Neural progenitor cell (in vitro differentiated cells): Measurements from ENCODE around the gene KIF16B. TPM values are rescaled to one million over a fixed set of nuclear protein-coding genes. Genes with fewer than 3 reads are reported as not detected.
"Not testable (repeated sequence)": the region's sequence is repeated elsewhere in the genome, so short reads cannot be mapped to it uniquely, and the experiment has no call there.

ENCODE experiments used
- DNase-seq: peaks from one replicate; pipeline ENCODE4 v3.0.0-alpha.2; 2016; ENCODE audit warnings: low spot score
- H2AFZ ChIP-seq: fragments of 200-600 bp; sonication (generic); replicated peaks from 2 replicates; pipeline ENCODE4 v1.6.1; 2016; ENCODE audit warnings: antibody characterized with exemption
- H3F3A ChIP-seq: fragments of 200-600 bp; sonication (generic); 2 replicates; pipeline ENCODE4 v1.6.1; 2016; ENCODE audit warnings: antibody characterized with exemption, low read depth
- H3K27ac ChIP-seq: fragments of 200-600 bp; sonication (generic); 2 replicates; pipeline ENCODE4 v1.5.1; 2016; ENCODE audit warnings: mild to moderate bottlenecking
- H3K27me3 ChIP-seq: fragments of 200-600 bp; sonication (generic); 2 replicates; pipeline ENCODE4 v1.6.1; 2016; ENCODE audit warnings: mild to moderate bottlenecking, moderate library complexity
- H3K36me3 ChIP-seq: fragments of 200-600 bp; sonication (generic); 2 replicates; pipeline ENCODE4 v1.5.1; 2016
- H3K4me1 ChIP-seq: fragments of 200-600 bp; sonication (generic); 2 replicates; pipeline ENCODE4 v1.6.1; 2016; ENCODE audit warnings: mixed run types
- H3K4me2 ChIP-seq: fragments of 200-600 bp; sonication (generic); 2 replicates; pipeline ENCODE4 v1.6.1; 2016
- H3K4me3 ChIP-seq: fragments of 200-600 bp; sonication (generic); 2 replicates; pipeline ENCODE4 v1.5.1; 2016
- H3K79me2 ChIP-seq: fragments of 200-600 bp; sonication (generic); 2 replicates; pipeline ENCODE4 v1.6.1; 2016; ENCODE audit warnings: low read depth
- H3K9ac ChIP-seq: fragments of 200-600 bp; sonication (generic); 2 replicates; pipeline ENCODE4 v1.6.1; 2016
- H3K9me3 ChIP-seq: fragments of 200-600 bp; sonication (generic); 2 replicates; pipeline ENCODE4 v1.5.1; 2016; ENCODE audit warnings: low read depth
- H4K20me1 ChIP-seq: fragments of 200-600 bp; sonication (generic); 2 replicates; pipeline ENCODE4 v1.6.1; 2016; ENCODE audit warnings: low read depth
- H3K27ac Mint-ChIP-seq: 3 replicates; pipeline ENCODE4 v1.8.0; 2021; ENCODE audit warnings: mixed read lengths
- H3K27me3 Mint-ChIP-seq: 2 replicates; pipeline ENCODE4 v1.8.0; 2022; ENCODE audit warnings: low read depth, mild to moderate bottlenecking, inconsistent platforms, moderate library complexity, mixed read lengths; ENCODE audit not compliant: insufficient read depth
- H3K36me3 Mint-ChIP-seq: 3 replicates; pipeline ENCODE4 v1.8.0; 2021; ENCODE audit warnings: mixed read lengths
- H3K4me1 Mint-ChIP-seq: 3 replicates; pipeline ENCODE4 v1.8.0; 2021; ENCODE audit warnings: mixed read lengths
- H3K4me3 Mint-ChIP-seq: 3 replicates; pipeline ENCODE4 v1.8.0; 2021; ENCODE audit warnings: mild to moderate bottlenecking, moderate library complexity, mixed read lengths
- H3K9me3 Mint-ChIP-seq: 3 replicates; pipeline ENCODE4 v1.8.0; 2020; ENCODE audit warnings: mixed read lengths
- EZH2 ChIP-seq: fragments of 200-600 bp; sonication (generic); IDR thresholded peaks from 2 replicates; pipeline ENCODE4 v1.6.1; 2017; ENCODE audit warnings: antibody characterized with exemption, mild to moderate bottlenecking, moderate library complexity
- EZH2phosphoT487 ChIP-seq: fragments of 200-600 bp; sonication (generic); IDR thresholded peaks from 2 replicates; pipeline ENCODE4 v1.6.1; 2017; ENCODE audit warnings: antibody characterized with exemption
- total RNA-seq: library from RNA; depleted of rRNA; stranded (reverse); fragments of >200 nt; gene quantifications from 2 replicates; pipeline ENCODE4 v1.2.3, GENCODE V29; 2015; ENCODE audit warnings: low replicate concordance
- TF ChIP-seq, protein P1 (sequence below): fragments of 200-600 bp; sonication (generic); IDR thresholded peaks from 2 replicates; pipeline ENCODE4 v1.5.1; 2017; ENCODE audit warnings: antibody characterized with exemption, mild to moderate bottlenecking

KIF16B gene
- total RNA-seq, 1 donor from 2014 or later: 15.5 TPM

DNA sequence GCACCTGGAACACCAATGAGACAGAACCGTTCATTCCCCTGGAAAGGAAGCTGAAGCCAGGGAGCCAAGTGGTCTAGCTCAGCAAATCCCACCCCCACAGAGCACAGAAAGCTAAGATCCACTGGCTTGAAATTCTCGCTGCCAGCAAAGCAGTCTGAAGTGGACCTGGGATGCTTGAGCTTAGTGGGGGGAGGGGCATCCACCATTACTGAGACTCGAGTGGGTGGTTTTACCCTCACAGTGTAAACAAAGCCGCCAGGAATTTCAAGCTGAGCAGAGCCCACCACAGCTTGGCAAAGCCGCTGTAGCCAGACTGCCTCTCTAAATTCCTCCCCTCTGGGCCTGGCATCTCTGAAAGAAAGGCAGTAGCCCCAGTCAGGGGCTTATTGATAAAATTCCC, 53.1 kb downstream of the KIF16B start:
- Histone ChIP-seq H3K4me2 (peak overlapping the region; percentile 31), H3K27me3 (no peaks in the 10 kb centered on the region), H3K9ac (no peak overlapping the region), H3K9me3 (no peaks in the 10 kb centered on the region), H3K4me1 (peaks cover 9% of the 10 kb centered on the region), H3K4me3 (no peak overlapping the region), H3K36me3 (no peaks in the 10 kb centered on the region), H3F3A (no peaks in the 10 kb centered on the region), H4K20me1 (no peaks in the 10 kb centered on the region), H3K79me2 (no peaks in the 10 kb centered on the region), H3K27ac (no peak overlapping the region), H2AFZ (no peak overlapping the region)
- peak; percentile 50 for DNase-seq
- no peak overlapping the region for H3K4me3 Mint-ChIP-seq
- peaks cover 25% of the 10 kb centered on the region for H3K36me3 Mint-ChIP-seq
- no peak overlapping the region for H3K27ac Mint-ChIP-seq
- H3K9me3 Mint-ChIP-seq: peaks cover 17% of the 10 kb centered on the region
- peaks cover 2% of the 10 kb centered on the region for H3K27me3 Mint-ChIP-seq
- H3K4me1 Mint-ChIP-seq: peaks cover 12% of the 10 kb centered on the region
- TF ChIP-seq EZH2: no peak
- TF ChIP-seq, protein P1, sequence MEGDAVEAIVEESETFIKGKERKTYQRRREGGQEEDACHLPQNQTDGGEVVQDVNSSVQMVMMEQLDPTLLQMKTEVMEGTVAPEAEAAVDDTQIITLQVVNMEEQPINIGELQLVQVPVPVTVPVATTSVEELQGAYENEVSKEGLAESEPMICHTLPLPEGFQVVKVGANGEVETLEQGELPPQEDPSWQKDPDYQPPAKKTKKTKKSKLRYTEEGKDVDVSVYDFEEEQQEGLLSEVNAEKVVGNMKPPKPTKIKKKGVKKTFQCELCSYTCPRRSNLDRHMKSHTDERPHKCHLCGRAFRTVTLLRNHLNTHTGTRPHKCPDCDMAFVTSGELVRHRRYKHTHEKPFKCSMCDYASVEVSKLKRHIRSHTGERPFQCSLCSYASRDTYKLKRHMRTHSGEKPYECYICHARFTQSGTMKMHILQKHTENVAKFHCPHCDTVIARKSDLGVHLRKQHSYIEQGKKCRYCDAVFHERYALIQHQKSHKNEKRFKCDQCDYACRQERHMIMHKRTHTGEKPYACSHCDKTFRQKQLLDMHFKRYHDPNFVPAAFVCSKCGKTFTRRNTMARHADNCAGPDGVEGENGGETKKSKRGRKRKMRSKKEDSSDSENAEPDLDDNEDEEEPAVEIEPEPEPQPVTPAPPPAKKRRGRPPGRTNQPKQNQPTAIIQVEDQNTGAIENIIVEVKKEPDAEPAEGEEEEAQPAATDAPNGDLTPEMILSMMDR: no peak
- TF ChIP-seq EZH2phosphoT487: no peak

DNA sequence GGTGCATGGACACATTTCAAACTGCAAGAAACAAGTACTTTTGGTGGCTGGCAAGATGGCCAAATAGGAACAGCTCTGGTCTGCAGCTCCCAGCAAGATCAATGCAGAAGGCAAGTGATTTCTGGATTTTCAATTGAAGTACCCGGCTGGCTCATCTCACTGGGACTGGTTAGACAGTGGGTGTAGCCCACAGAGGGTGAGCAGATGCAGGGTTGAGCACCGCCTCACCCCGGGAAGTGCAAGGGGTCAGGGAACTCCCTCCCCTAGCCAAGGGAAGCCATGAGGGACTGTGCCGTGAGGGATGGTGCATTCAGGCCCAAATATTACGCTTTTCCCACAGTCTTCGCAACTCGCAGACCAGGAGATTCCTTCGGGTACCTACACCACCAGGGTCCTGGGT, 53.6 kb downstream of the KIF16B start:
- not testable (repeated sequence) for H3K4me2 ChIP-seq, H3K9me3 ChIP-seq, H3K27ac ChIP-seq, H3F3A ChIP-seq, H3K4me3 Mint-ChIP-seq, H2AFZ ChIP-seq, H3K27me3 ChIP-seq, H3K4me1 ChIP-seq, DNase-seq, H3K79me2 ChIP-seq, H3K4me3 ChIP-seq, H3K36me3 ChIP-seq, H3K9ac ChIP-seq, H3K27me3 Mint-ChIP-seq, H4K20me1 ChIP-seq
- Mint-ChIP-seq H3K27ac (peak overlapping the region; percentile 29), H3K36me3 (peaks cover 20% of the 10 kb centered on the region), H3K9me3 (peaks cover 14% of the 10 kb centered on the region), H3K4me1 (peaks cover 12% of the 10 kb centered on the region)

DNA sequence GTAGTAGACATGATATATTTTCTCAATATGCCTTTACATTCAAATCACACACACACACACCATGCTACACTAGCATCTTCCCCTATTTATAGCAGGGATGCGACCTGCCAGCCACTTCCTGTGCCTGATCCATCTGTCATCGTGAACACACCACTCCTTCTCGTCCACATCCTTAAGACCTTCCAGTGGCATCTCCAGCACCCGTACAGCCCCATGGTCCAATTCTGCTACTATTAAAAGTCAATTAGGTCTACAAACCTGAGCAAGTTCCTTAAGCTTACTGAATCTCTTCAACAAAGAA, 54.5 kb downstream of the KIF16B start:
- Histone ChIP-seq H3K9ac (no peak overlapping the region), H3K27ac (no peak overlapping the region), H3K4me2 (no peak overlapping the region), H3K9me3 (no peaks in the 10 kb centered on the region), H3K27me3 (no peaks in the 10 kb centered on the region), H4K20me1 (no peaks in the 10 kb centered on the region), H3K4me3 (no peak overlapping the region), H3K4me1 (peaks cover 9% of the 10 kb centered on the region), H3K79me2 (no peaks in the 10 kb centered on the region), H2AFZ (no peak overlapping the region), H3F3A (no peaks in the 10 kb centered on the region), H3K36me3 (no peaks in the 10 kb centered on the region)
- Mint-ChIP-seq H3K27ac (no peak overlapping the region), H3K9me3 (peaks cover 11% of the 10 kb centered on the region), H3K36me3 (peaks cover 13% of the 10 kb centered on the region), H3K27me3 (peaks cover 2% of the 10 kb centered on the region), H3K4me3 (no peak overlapping the region), H3K4me1 (peaks cover 12% of the 10 kb centered on the region)
- TF ChIP-seq EZH2phosphoT487: no peak
- TF ChIP-seq, protein P1: no peak
- TF ChIP-seq EZH2: no peak
- DNase-seq: no peak

DNA sequence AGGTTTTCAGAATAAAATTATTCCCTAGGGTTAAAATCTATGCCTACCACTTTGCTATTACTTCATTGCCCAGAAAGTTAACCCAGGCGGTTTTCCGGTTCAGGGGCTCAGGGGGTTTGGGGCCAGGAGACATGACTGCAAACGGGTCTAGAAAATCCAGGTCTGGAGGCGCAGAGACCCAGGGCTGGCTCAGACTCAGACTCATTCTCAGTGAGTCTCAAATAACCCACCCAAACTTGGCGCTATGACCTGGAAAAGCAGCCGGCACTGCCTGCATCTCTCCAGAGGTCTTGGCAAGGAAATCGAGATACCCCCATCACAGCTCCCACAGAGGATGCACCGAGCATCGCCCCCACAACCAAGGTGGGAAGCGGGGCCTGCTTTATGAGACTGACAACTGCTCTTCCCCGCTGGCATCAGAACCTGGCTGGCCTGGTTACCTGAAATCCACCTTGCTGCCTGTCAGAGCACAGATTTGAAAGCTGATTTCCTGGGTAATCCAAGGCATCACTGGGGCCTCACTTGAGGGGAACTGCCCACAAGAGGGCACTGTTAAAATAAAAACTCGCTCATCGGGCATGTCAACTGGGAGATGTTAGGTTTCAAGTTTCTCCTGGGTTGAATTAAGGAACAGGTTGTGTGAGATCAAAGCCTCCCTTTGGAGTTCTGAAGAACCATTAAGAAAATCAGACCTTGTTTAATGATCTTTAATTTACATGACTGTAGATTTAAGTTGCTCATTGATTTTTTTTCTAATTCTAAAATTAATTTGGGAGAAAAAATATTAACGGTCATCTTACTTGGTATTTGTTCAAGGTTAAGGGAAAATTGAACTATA, 55.1 kb downstream of the KIF16B start:
- H3K79me2 ChIP-seq: no peaks in the 10 kb centered on the region
- TF ChIP-seq, protein P1: peak; percentile 74
- no peak for TF ChIP-seq EZH2
- no peaks in the 10 kb centered on the region for H3F3A ChIP-seq
- no peak overlapping the region for H3K27ac ChIP-seq
- no peak overlapping the region for H3K4me2 ChIP-seq
- H3K9me3 ChIP-seq: no peaks in the 10 kb centered on the region
- H3K4me3 ChIP-seq: no peak overlapping the region
- Mint-ChIP-seq H3K27ac (no peak overlapping the region), H3K4me1 (peaks cover 12% of the 10 kb centered on the region), H3K4me3 (no peak overlapping the region), H3K27me3 (peaks cover 2% of the 10 kb centered on the region), H3K9me3 (peaks cover 11% of the 10 kb centered on the region), H3K36me3 (peaks cover 10% of the 10 kb centered on the region)
- H3K27me3 ChIP-seq: no peaks in the 10 kb centered on the region
- peaks cover 9% of the 10 kb centered on the region for H3K4me1 ChIP-seq
- H3K36me3 ChIP-seq: no peaks in the 10 kb centered on the region
- no peak overlapping the region for H2AFZ ChIP-seq
- DNase-seq: peak; percentile 65
- no peak overlapping the region for H3K9ac ChIP-seq
- no peaks in the 10 kb centered on the region for H4K20me1 ChIP-seq
